Nephron (organoid): ENCODE data around the gene DPP6.
A peak's percentile ranks its signal among the peaks of the same experiment; 100 is the strongest.

Source experiments
- H3K27ac Mint-ChIP-seq, 3 experiments: 2 replicates each; pipeline ENCODE4 v1.8.0; 2020; ENCODE audit warnings: mixed read lengths in 3 of 3, mild to moderate bottlenecking in 2 of 3, moderate library complexity in 1 of 3
- H3K27me3 Mint-ChIP-seq: 2 replicates; pipeline ENCODE4 v1.8.0; 2021; ENCODE audit warnings: low read depth, mild to moderate bottlenecking, moderate library complexity, mixed read lengths
- H3K36me3 Mint-ChIP-seq: 2 replicates; pipeline ENCODE4 v1.8.0; 2020; ENCODE audit warnings: low read depth, mixed read lengths
- H3K4me1 Mint-ChIP-seq: 2 replicates; pipeline ENCODE4 v1.8.0; 2020; ENCODE audit warnings: mixed read lengths
- H3K4me3 Mint-ChIP-seq, 3 experiments: 2 replicates each; pipeline ENCODE4 v1.8.0; 2020; ENCODE audit warnings: mild to moderate bottlenecking in 3 of 3, mixed read lengths in 3 of 3, moderate library complexity in 2 of 3
- H3K9me3 Mint-ChIP-seq: 2 replicates; pipeline ENCODE4 v1.8.0; 2020; ENCODE audit warnings: mixed read lengths
- CTCF ChIP-seq, 3 experiments: fragments of 200-600 bp; sonication (generic); IDR thresholded peaks; one replicate each; pipeline ENCODE4 v1.5.0; 2021; ENCODE audit warnings: antibody characterized with exemption in 3 of 3; ENCODE audit not compliant: unreplicated experiment in 3 of 3

The DPP6 gene

GRCh38 chr7:154843670-154844237 is 791.6 kb downstream of the DPP6 start:
- peaks cover 11% of the 10 kb centered on the region for H3K9me3 Mint-ChIP-seq
- no peaks in the 10 kb centered on the region for H3K27me3 Mint-ChIP-seq
- TF ChIP-seq CTCF (IDR thresholded peaks at IDR 0.05; ENCODE audit: unreplicated experiment in 3 of 3), result no peak

GRCh38 chr7:154844499-154844898 is 792.3 kb downstream of the DPP6 start:
- H3K27ac Mint-ChIP-seq, result peak overlapping the region in 1 of 3 experiments; percentile 91
- peaks cover 13% of the 10 kb centered on the region for H3K9me3 Mint-ChIP-seq
- no peaks in the 10 kb centered on the region for H3K36me3 Mint-ChIP-seq
- peaks cover 28% of the 10 kb centered on the region for H3K4me1 Mint-ChIP-seq
- no peaks in the 10 kb centered on the region for H3K27me3 Mint-ChIP-seq
- no peak overlapping the region for H3K4me3 Mint-ChIP-seq
- peak in 1 of 3 experiments; percentile 17 for TF ChIP-seq CTCF (IDR thresholded peaks at IDR 0.05; ENCODE audit: unreplicated experiment in 3 of 3)

More at GRCh38 chr7:154843670-154844237, 791.6 kb downstream of the DPP6 start:
- Mint-ChIP-seq H3K4me3 (no peak overlapping the region), H3K4me1 (peaks cover 28% of the 10 kb centered on the region), H3K27ac (no peak overlapping the region), H3K36me3 (no peaks in the 10 kb centered on the region)

DNA sequence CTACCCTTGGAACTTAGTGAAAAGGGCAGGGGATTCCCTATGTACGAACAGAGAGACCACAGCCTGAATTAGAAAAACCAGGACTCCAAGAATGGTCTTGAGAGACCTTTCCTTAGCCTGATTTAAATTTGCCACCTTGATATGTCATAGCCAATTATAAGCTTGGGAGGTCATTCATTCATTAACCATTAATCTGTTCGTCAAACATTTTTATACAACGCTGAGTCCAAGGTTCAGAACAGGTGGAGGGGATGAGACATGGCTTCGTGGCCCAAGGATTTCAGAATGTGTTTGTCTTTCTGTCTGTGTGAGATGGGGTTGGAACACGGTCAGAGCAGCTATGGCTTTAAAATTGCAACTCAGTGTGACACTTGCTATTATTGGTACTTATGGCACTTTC is 792.8 kb downstream of the DPP6 start:
- Mint-ChIP-seq H3K27me3 (no peaks in the 10 kb centered on the region), H3K4me1 (peaks cover 28% of the 10 kb centered on the region), H3K4me3 (no peak overlapping the region), H3K36me3 (no peaks in the 10 kb centered on the region), H3K27ac (peak overlapping the region; percentile 57 to 91 (median 59)), H3K9me3 (peaks cover 15% of the 10 kb centered on the region)
- TF ChIP-seq CTCF (IDR thresholded peaks at IDR 0.05; ENCODE audit: unreplicated experiment in 3 of 3), result no peak

- H3K9me3 Mint-ChIP-seq, result peaks cover 21% of the 10 kb centered on the region
- H3K4me3 Mint-ChIP-seq, result no peak overlapping the region
- peaks cover 7% of the 10 kb centered on the region for H3K4me1 Mint-ChIP-seq
- TF ChIP-seq CTCF (IDR thresholded peaks at IDR 0.05; ENCODE audit: unreplicated experiment in 3 of 3), result no peak
- H3K36me3 Mint-ChIP-seq, result peaks cover 3% of the 10 kb centered on the region
- peaks cover 5% of the 10 kb centered on the region for H3K27me3 Mint-ChIP-seq
- H3K27ac Mint-ChIP-seq, result no peak overlapping the region
Measured at GRCh38 chr7:154848464-154848863, 796.3 kb downstream of the DPP6 start.

DNA sequence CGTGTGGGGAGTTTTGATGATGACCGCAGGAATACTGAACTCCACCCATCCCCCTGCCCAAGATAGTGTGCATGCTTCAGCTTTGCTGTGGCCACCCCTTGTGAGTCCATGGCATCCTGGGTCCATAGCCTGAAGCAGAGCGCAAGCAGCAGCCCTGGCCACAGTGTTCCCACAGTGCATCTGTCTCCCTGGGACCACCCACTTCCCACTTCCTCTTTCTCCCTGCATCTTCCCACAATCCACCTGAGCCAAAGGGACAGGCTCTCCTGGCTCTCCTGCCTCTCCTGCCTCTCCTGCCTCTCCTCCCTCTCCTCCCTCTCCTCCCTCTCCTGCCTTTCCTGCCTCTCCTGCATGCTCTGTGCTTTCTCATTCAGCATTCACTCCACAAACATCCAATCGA is 800.0 kb downstream of the DPP6 start:
- peaks cover 9% of the 10 kb centered on the region for H3K27me3 Mint-ChIP-seq
- H3K4me1 Mint-ChIP-seq, result no peaks in the 10 kb centered on the region
- peaks cover 23% of the 10 kb centered on the region for H3K9me3 Mint-ChIP-seq
- no peak for TF ChIP-seq CTCF (IDR thresholded peaks at IDR 0.05; ENCODE audit: unreplicated experiment in 3 of 3)
- H3K36me3 Mint-ChIP-seq, result peaks cover 3% of the 10 kb centered on the region
- no peak overlapping the region for H3K4me3 Mint-ChIP-seq
- no peak overlapping the region for H3K27ac Mint-ChIP-seq

- Mint-ChIP-seq H3K27me3 (peaks cover 9% of the 10 kb centered on the region), H3K9me3 (peaks cover 17% of the 10 kb centered on the region), H3K27ac (no peak overlapping the region), H3K36me3 (peaks cover 3% of the 10 kb centered on the region), H3K4me3 (no peak overlapping the region), H3K4me1 (no peaks in the 10 kb centered on the region)
- TF ChIP-seq CTCF (IDR thresholded peaks at IDR 0.05; ENCODE audit: unreplicated experiment in 3 of 3), result no peak
Measured at GRCh38 chr7:154853063-154853726, 801.0 kb downstream of the DPP6 start.
